IPS-11a (cell line): ENCODE data around the gene TECR.
A peak's percentile ranks its signal among the peaks of the same experiment; 100 is the strongest.
"Not testable (repeated sequence)": the region's sequence is repeated elsewhere in the genome, so short reads cannot be mapped to it uniquely, and the experiment has no call there.

Source experiments
- H3K4me3 ChIP-seq: one replicate; pipeline ENCODE4 v1.5.1; 2013; ENCODE audit warnings: low read depth, low read length, control low read depth

Gene TECR

DNA sequence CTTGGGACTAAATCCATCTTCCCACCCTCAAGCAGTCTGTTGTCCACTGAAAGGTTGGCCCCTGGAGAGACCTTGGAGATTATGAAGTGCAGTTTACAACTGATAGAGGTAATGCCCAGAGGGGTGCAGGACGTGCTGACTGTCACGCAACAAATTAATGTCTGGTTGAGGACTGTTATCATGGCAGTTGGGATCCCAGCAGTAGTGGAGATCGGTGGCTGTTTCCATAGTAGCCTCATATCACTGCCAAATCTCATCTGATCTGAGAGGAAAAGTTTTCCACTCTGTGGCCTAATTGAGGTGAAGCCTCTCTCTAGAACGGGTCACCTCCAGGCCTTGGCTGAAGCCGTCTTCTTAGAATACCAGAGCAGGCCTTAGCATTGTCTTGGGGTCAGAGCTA lies 4.1 kb downstream of the TECR start:
- no peak overlapping the region for H3K4me3 ChIP-seq

DNA sequence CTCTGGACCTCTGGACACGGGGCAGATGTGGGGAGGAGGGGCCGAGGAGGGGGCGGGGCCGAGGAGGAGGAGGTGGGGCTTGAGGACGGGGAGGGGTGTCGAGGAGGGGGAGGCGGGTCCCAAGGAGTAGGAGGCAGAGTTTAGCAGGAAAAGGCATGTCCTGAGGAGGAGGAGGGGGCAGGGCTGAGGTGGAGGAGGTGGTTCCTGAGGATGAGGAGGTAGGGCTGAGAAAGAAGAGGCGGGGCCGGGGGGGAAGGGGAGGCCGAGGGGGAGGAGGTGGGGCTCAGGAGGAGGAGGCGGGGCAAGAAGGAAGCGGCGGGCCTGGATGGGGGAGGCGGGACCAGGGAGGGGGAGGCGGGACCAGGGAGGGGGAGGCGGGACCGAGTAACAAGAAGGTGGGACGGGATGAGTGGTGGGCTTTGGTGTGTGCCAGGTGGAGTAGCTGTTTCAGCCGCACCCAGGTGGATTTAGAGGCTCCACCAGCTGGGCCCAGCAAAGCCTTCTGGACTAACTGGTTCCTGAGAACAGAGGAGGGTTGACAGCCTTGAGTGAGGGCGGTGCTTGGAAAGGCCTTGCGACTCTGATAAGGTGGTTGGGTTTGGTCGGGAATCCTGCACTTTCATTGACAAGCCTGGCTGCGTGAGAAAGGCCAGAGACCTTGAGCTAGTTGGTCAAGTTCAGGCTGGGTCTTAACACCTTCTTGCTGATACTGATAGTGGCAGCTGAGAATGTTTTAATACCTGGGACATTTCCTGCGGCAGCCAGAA lies 7.7 kb downstream of the TECR start:
- peak overlapping the region; percentile 5 for H3K4me3 ChIP-seq

DNA sequence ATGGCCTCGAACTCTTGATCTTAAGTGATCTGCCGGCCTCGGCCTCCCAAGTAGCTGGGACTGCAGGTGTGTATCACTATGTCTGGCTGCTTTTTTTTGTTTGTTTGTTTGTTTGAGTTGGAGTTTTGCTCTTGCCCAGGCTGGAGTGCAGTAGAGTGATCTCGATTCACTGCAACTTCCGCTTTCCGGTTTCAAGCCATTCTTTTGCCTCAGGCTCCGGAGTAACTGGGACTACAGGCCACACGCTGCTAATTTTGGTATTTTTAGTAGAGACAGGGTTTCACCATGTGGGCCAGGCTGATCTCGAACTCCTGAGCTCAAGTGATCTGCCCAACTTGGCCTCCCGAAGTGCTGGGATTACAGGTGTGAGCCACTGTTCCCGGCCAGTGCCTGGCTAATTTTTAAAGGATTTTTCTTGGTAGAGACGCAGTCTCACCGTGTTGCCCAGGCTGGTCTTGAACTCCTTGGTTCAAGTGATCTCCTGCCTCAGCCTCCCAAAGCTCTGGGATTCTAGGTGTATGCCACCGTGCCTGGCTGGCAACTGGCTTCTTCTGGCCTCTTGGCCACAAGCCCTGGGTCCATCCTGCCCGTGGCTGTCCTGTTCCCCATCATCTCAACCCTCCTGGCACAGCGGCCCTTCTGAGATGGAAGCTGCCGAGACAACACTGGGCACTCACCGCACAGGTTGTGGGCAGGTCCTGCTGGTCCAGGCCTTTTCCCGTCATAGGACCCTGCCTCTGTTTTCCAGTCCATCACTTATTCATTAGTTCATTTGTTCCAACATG lies 11.5 kb downstream of the TECR start:
- H3K4me3 ChIP-seq = no peak overlapping the region

DNA sequence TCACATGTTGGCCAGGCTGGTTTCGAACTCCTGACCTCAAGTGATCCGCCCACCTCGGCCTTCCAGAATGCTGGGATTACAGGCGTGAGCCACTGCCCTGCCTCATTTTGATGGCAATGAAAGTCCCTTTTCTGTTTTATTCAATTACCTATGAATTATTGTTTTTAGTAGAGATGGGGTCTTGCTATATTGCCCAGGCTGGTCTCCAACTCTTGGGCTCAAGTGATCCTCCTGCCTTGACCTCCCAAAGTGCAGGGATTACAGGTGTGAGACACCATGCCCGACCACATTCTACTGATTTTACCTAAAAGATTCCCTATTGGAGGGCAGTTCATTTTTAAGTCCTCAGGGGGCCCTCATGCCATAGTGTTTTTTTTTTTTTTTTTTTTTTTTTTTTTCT lies 12.6 kb downstream of the TECR start:
- not testable (repeated sequence) for H3K4me3 ChIP-seq

DNA sequence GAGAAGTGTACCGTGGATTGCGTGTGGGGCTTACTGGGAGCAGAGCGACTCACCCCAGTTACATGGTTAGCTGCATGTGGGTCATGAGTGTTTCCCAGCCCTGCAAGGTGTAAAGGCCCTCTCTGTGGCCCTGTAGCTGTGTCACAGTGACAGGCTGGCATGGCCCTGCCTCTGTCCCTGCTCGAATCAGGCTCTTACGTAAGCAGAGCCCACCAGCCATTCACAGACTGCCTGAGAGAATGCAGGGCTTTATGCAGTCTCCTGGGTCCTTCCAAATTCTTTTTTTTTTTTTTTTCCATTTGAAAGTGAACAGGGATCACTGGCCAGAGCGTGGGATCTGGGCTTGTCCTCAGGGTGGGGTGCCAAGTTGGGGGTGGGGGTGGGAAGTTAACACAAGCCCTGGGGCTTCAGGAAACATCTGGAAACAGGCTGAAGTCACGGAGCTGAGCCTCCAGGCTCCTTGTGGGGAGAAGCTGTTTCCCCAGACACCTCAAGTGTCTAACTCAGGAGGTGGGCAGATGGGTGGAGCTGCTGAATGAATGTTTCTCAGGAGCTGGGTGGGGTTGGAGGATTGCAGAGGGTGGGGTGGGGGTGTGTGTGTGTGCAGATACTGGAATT lies 13.4 kb downstream of the TECR start:
- H3K4me3 ChIP-seq = no peak overlapping the region

DNA sequence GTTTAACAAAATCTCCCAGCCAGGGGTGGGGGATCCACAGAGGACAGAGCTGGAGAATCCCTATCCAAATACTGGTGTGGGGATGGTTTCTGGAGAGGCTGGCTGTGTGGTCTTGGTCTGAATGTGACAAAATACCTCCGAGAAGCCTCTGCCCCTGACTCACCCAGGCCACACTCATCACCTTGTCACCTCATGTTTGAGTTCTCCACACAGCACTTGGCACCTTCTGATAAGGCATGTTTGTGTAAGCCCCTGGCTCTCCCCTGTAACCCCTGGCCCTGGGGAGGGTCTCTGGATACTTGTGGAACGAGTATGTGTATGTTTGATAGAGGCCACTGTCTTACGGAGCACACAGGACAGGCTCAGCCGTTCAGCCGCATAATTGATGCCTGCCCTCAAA lies 14.7 kb downstream of the TECR start:
- no peak overlapping the region for H3K4me3 ChIP-seq

DNA sequence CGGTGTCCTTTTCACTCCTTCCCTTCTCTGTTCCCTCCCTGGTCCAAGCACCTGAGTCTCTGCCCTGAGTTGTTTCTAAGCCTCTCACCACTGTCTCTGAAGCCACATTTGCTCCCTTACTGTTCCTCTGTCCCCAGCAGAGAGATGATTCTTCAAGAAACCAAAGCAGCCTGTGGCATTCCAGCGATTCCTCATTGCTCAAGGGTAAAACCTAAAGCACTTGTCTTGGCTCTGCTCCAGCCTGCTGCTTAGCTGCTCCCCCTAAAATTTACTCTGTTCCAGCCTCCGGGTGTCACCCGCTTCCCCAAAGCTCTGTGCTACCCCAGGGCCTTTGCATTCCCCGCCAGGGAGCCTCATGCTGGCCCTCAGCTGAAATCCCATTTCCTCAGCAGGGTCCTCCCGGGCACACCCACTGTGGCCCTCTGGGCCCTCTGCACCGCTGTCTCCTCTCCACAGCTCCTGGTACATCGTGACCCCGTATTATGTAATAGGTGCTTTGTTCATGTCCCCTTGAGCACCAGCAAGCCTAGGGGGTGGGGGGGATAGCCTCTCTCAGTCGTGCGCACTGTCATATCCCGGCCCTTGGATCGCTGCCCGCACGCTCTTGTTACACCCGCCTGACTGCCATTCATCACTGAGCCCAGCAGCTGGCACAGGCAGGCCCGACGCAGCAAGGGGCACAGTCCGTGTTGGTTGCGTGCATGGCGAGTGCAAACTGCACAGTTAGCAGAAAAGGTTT lies 15.8 kb downstream of the TECR start:
- no peak overlapping the region for H3K4me3 ChIP-seq

DNA sequence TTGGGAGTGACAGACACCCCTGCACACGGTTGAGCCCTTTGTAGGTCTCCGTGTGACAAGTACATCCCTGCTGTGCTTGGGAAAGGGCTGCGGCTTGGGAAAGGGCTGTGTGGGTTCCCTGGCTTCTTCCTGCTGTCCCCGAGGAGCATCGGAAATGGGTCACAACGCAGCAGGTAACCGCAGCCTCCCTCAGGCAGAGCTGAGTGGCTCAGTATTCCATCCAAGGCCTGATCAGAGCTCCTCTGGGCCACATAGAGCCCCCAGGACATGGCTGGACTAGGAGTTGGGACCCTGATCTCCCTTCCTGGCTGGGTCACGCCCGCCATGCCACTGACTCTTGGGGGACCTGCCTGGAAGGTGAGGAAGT lies 16.3 kb downstream of the TECR start:
- H3K4me3 ChIP-seq = no peak overlapping the region

DNA sequence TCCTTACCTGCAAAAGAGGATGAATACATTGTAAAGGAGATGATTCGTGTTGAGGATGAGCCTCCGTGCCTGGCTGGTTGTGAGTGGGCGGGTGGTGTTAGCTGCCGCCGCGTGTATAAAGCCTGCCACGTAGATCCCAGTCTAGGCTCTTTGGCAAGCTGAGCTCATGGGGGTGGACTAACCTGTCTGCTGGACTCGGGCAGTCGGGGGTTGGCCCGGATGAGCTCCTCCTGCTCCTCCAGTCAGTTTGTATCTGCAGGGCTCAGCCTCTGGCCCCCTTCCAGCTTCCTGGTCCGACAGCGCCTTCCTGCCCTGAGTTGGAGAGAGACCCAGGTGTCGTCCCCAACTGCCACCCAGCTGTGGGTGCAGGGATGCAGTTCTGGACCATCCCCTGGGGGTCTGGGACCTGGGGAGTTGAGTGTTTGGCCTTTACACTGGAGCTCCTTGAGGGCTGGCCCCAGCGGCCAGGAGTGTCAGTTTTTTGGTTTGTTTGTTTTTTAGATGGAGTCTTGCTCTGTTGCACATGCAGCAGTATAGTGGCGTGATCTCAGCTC lies 20.9 kb downstream of the TECR start:
- H3K4me3 ChIP-seq = no peak overlapping the region

DNA sequence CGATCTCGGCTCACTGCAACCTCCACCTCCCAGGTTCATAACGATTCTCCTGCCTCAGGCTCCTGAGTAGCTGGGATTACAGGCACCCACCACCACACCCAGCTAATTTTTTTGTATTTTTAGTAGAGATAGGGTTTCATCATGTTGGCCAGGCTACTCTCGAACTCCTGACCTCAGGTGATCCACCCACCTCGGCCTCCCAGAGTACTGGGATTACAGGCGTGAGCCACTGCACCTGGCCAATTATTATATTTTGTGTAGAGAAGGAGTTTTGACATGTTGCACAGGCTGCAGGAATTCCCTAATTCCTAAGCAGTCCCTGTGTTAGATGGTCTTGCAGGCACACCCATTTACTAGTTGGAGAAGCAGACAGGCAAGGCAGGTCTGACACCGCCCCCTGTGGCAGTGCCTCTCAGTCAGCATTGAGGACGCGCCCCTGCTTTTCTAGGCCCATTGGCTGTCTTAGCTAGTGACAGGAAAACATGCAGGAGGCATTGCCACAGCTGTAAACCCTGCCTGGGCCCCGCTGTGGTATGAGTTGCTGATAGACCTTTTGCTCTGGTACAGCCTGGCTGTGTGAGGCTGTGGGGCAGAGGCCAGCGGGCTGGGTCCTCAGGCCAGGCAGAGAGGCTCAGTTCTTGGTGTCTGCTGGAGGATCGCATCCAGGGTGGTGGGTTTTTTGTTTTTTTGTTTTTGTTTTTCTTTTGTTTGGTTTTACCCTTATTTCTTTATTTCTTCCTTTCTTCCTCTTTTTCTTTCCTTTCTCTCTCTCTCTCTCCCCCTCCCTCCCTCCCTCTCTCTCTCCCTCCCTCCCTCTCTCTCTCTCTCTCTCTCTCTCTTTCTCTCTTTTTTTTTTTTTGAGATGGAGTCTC lies 22.0 kb downstream of the TECR start:
- not testable (repeated sequence) for H3K4me3 ChIP-seq

DNA sequence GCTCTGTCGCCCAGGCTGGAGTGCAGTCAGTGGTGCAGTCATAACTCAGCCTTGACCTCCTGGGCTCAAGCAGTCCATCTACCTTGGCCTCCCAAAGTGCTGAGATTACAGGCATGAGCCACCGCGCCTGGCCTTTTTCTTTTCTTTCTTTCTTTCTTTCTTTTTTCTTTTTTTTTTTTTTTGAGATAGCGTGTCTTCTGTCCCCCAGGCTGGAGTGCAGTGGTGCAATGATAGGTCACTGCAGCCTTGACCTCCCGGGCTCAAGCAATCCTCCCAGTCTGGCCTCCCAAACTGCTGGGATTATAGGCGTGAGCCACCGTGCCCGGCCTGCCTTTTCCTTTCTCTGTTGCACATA lies 22.6 kb downstream of the TECR start:
- H3K4me3 ChIP-seq = not testable (repeated sequence)

DNA sequence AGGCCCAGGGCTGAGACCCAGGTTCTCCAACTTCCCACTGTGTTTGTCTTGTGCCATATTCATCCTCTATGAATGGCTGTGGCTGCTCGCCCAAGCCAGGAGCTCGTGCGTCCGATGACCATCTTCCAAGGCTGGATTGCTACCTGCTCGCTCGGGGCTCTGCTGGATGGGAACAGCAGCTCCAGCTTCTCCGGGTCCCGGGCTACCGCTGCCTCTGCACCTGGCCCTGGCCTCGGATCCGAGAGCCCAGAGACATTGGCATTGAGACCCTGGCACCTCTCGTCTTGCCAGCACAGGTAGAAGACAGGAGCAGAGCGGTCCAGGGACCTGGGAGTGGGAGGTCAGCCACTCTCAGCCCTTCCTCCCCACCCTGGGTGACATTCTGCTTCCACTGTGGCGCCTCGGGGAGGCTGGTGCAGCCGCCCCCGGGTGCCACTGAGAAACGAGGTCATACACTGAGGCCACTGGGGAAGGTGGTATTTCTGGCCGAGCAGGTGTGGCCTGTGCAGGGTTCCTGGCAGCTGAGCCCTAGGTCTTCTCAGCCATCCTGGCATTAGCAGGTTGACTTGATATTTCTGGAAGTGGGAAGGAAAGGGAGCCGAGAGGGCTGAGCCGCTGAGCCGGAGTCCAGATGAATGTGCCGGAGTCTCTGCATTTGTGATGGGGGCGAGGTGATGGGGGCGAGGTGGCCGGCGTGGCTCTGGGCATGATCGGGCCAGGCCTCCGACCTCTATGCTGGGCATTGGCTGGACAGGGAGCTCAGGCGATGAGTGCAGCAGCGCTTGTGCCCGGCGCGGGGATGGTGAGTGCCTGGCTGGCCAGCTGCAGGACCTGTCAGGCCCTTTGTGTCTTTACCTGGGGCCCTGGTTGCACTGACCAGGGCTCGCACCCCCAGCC lies 23.9 kb downstream of the TECR start:
- H3K4me3 ChIP-seq = no peak overlapping the region

DNA sequence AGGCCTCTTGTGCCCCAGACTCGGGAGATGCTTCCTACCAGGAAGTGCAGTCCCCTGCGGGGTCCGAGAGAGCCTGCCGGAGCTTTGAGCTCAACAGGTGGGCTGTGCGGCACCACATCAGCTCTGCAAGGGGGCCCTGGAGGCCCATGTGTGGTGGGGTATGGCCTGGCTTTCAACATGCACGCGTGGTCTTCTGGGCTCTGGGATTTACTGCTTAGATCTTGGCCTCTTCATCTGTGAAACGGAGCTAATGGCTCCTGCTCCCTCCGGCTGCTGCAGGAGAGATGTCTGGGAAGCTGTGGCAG lies 24.5 kb downstream of the TECR start:
- H3K4me3 ChIP-seq = no peak overlapping the region

DNA sequence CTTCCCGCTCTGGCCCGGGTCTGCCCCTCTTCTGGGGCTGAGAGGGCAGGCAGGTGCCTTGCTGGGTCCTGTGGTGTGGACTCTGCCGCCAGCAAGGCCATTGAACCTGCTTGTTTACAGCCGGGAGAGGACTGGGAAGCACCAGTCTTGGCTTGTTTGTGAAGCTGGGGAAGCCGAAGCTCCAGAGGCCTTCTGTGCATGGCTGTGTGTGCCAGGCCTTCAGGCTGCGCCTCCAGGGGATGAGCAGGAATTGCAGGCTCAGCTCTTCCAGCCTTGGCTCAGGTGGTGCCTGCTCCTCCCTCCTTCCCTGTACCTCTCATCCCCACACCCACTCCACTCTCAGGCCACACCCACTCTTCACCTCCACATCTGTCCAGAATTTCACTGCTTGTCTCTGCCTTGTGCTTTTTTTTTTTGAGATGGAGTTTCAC lies 25.0 kb downstream of the TECR start:
- no peak overlapping the region for H3K4me3 ChIP-seq

DNA sequence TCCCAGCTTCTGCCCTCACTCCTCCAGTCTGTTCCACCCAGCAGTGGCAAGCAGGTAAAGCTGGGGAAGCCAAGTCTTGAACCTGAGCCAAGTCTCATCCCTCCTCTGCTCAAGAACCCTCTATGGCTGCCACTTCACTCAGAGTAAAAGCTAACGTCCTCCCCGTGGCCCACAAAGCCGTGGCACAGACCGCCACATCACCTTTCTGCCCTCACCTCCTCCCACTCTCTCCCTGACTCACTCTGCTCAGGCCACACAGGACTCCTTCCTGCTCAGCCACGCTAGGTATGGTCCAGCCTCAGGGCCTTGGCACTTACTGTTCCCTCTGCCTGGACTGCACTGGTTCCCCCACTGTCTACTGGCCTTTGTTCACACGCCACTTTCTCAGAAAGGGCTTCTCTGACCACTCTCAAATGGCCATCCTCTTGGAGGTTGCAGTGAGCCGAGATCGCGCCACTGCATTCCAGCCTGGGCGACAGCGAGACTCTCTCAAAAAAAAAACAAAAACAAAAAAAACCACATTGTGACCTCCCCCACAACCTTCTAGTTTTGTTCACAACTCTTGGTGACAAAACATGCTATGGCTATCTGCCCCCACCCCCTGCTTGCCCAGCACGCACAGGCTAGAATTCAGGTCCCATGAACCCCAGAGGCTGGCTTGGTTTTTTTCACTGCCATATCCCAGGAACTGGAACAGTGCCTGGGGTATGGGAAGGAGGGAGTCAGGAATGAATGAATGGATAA lies 26.7 kb downstream of the TECR start:
- no peak overlapping the region for H3K4me3 ChIP-seq

DNA sequence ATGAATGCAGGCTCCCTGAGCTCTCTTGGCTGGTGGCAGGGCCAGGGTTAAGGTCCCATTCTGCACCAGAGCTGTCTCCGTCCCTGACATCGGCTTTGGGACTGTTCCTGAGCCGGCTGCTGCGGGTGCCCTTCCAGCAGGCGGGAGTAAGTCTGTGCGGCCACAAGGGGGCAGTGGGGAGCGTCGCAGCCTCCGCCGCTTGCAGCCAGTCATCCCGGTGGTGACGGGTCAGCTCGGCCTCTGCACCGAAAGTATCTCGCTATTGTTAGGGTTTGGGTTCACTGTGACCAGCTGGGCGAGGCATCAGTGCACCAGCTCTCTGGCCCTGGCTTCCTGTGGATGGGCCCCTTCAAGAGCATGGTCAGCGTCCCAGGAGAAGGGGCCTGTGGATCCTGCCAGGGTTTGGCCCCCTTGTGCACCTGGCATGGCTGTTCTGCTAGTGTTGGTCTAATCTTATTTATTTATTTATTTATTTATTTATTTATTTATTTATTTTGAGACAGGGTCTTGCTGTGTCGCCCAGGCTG lies 27.3 kb downstream of the TECR start:
- H3K4me3 ChIP-seq = no peak overlapping the region

DNA sequence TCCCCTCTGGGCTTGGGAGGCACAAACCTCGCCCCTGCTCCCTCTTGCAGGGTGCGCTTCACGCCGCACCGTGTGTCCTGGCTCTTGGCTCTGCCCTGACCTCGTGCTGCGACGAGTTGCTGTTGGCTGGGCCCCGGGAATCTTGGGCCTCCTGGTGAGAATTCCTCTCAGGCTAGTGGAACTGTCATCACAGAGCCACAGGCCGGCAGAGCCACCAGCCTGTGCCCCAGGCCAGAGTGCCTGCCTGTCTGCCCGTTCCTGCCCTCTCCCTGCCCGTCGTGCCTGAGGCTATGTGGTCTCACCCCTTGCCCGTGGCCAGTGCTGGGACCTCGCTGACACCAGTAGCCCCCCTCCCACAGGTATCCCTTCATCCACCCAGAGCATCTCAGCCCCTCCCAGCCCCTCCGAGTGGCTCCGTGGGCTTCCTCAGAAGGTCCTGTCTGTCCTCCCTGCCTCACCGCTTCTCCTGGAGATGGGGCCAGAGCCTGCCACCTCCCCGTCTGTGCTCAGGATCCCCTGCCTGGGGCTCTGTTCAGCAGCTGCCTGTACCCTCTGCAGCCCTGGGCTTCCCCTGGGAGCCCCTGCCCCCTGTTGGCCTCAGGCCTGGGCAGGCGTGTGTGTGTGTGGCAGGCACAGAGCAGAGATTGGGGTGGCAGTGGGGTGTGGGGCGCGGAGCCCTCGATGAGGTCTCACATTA lies 29.1 kb downstream of the TECR start:
- H3K4me3 ChIP-seq = no peak overlapping the region
